Panc1 (cell line): ENCODE data around the gene FBXW11. TPM values are rescaled to one million over a fixed set of nuclear protein-coding genes. Genes with fewer than 3 reads are reported as not detected.

ENCODE experiments used
- ATAC-seq: fragments of 200-7000 bp; cut with Tn5 transposase; 2 replicates; pipeline ENCODE4 v1.9.1; 2020; ENCODE audit warnings: mild to moderate bottlenecking, moderate library complexity
- BruUV-seq: library from RNA; stranded (reverse); fragments of 400-500 nt; replicated peaks from 2 replicates; lab custom pipeline; 2021; lab: Mats Ljungman, UMichigan
- CTCF ChIA-PET: fragments of 300-600 bp; sonication (Branson Sonifier 250); formaldehyde crosslinking; loops from one replicate; lab custom pipeline; 2022; ENCODE audit warnings: antibody characterized with exemption; lab: Charles Lee
- POLR2A ChIA-PET: fragments of 300-600 bp; sonication (Branson Sonifier 250); formaldehyde crosslinking; loops from one replicate; lab custom pipeline; 2022; ENCODE audit warnings: antibody characterized with exemption; lab: Charles Lee
- DNase-seq: peaks from one replicate; pipeline ENCODE4 v3.0.0-alpha.2; 2010; ENCODE audit warnings: low read depth, low spot score
- H3K27ac ChIP-seq: 2 replicates; pipeline ENCODE4 v1.5.1; 2011; ENCODE audit warnings: mild to moderate bottlenecking, low read length, inconsistent platforms
- H3K27me3 ChIP-seq: fragments of 200-500 bp; sonication (Bioruptor generic); 2 replicates; pipeline ENCODE4 v1.6.0; 2014; ENCODE audit warnings: low read length, inconsistent platforms; ENCODE audit not compliant: control insufficient read depth, insufficient read depth
- H3K36me3 ChIP-seq: fragments of 200-500 bp; sonication (Bioruptor generic); 2 replicates; pipeline ENCODE4 v1.5.1; 2014; ENCODE audit warnings: inconsistent platforms, mild to moderate bottlenecking, low read length, moderate library complexity; ENCODE audit not compliant: control insufficient read depth, insufficient read depth
- H3K4me1 ChIP-seq: 2 replicates; pipeline ENCODE4 v1.5.1; 2011; ENCODE audit warnings: inconsistent platforms, mild to moderate bottlenecking, low read length, moderate library complexity; ENCODE audit not compliant: control insufficient read depth, insufficient read depth
- H3K4me3 ChIP-seq, 2 experiments: 2 replicates each; pipeline ENCODE4 v1.5.1; 2011 to 2012; ENCODE audit warnings: low read depth in 2 of 2, low read length in 2 of 2, mild to moderate bottlenecking in 2 of 2, inconsistent platforms in 1 of 2, moderate library complexity in 1 of 2
- H3K9me3 ChIP-seq: fragments of 200-500 bp; sonication (Bioruptor generic); 2 replicates; pipeline ENCODE4 v1.5.1; 2014; ENCODE audit warnings: low read depth, mild to moderate bottlenecking, inconsistent platforms, low read length, moderate library complexity; ENCODE audit not compliant: control insufficient read depth, insufficient read depth
- CTCF ChIP-seq: fragments of 450-650 bp; IDR thresholded peaks from 2 replicates; pipeline ENCODE4 v1.5.1; 2017; ENCODE audit warnings: mild to moderate bottlenecking
- POLR2AphosphoS5 ChIP-seq: IDR thresholded peaks from 2 replicates; pipeline ENCODE4 v1.6.1; 2012; ENCODE audit warnings: mild to moderate bottlenecking, low read depth, low read length, moderate library complexity
- REST ChIP-seq, 2 experiments: IDR thresholded peaks; 2 replicates each; pipeline ENCODE4 v1.6.1; 2011 to 2012; ENCODE audit warnings: low read depth in 2 of 2, control low read depth in 1 of 2, low read length in 1 of 2, mild to moderate bottlenecking in 1 of 2, moderate library complexity in 1 of 2; ENCODE audit not compliant: insufficient read depth in 1 of 2
- SIN3A ChIP-seq: IDR thresholded peaks from 2 replicates; pipeline ENCODE4 v1.6.1; 2012; ENCODE audit warnings: low read depth, mild to moderate bottlenecking, low read length, moderate library complexity, borderline replicate concordance; ENCODE audit not compliant: insufficient read depth
- TCF7L2 ChIP-seq: IDR thresholded peaks from 2 replicates; pipeline ENCODE4 v1.6.1; 2011; ENCODE audit warnings: mild to moderate bottlenecking, low read depth, low read length, inconsistent platforms
- in situ Hi-C: cut with HindIII; loops from 2 replicates; pipeline ENCODE4 v1.10.0; 2016; ENCODE audit warnings: low sequenced_read_pairs, low pct_unique_long_range_greater_than_20kb
- intact Hi-C: fragments of 100-400 bp; cut with micrococcal nuclease; formaldehyde crosslinking; loops from one replicate; pipeline ENCODE4 v1.10.0; 2022; ENCODE audit not compliant: unreplicated experiment
- total RNA-seq: library from RNA; stranded (reverse); gene quantifications from one replicate; pipeline ENCODE4 v1.2.1, GENCODE V29; 2021; ENCODE audit not compliant: unreplicated experiment

Gene FBXW11
- total RNA-seq, 1 experiment from 2014 or later: 111 TPM

DNA sequence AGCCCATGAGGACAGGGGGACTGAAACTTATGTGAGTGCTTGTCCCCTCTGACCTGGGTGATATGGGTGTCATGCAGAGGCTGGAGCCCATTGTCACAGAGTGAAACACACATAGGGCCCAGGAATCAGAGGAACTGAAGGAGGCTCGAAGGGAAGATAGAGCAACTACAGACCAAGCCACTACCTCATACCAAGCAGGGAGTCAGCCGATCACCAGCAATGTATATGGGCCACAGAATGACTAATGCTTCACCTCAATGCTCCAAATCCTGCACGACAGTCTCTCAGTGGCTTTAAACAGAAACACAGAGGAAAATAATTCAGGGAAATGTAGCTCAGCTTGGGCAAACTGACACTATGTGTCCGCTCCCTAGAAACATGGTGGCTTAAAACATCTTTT, 8.9 kb upstream of the FBXW11 start:
- no TSS peak for BruUV-seq
- H3K4me3 ChIP-seq: no peak overlapping the region
- DNase-seq: no peak
- no peak overlapping the region for H3K27ac ChIP-seq
- H3K36me3 ChIP-seq: no peaks in the 10 kb centered on the region
- ChIA-PET CTCF (no interaction called here), POLR2A (no interaction called here)
- in situ Hi-C loops: no loop called here
- no peaks in the 10 kb centered on the region for H3K27me3 ChIP-seq
- H3K9me3 ChIP-seq: no peaks in the 10 kb centered on the region
- TF ChIP-seq REST (IDR thresholded peaks at IDR 0.05; ENCODE audit: insufficient read depth in 1 of 2, low read depth in 2 of 2, low read length in 1 of 2) (no peak), POLR2AphosphoS5 (no peak), CTCF (no peak), SIN3A (no peak), TCF7L2 (no peak)
- H3K4me1 ChIP-seq: peaks cover under 1% of the 10 kb centered on the region; the same call in 1 of the 2 replicates
- intact Hi-C loops: no loop called here
- no peak for ATAC-seq

- intact Hi-C loops: no loop called here
- TF ChIP-seq CTCF: no peak; the same call in 1 of the 2 replicates
- no peak for TF ChIP-seq SIN3A
- no peak for TF ChIP-seq POLR2AphosphoS5
- TF ChIP-seq TCF7L2: no peak
- TF ChIP-seq REST (IDR thresholded peaks at IDR 0.05; ENCODE audit: insufficient read depth in 1 of 2, low read depth in 2 of 2, low read length in 1 of 2): no peak
- no peaks in the 10 kb centered on the region for H3K27me3 ChIP-seq
- no peak overlapping the region for H3K4me3 ChIP-seq
- ChIA-PET CTCF (interaction anchor here (0.6 to 1.1 kb wide), 2 partner anchors 49 to 189 kb away, joined by 5 to 7 read pairs; no protein-coding TSS in a partner anchor), POLR2A (no interaction called here)
- in situ Hi-C loops: no loop called here
- ATAC-seq (no peak), DNase-seq (no peak)
- H3K36me3 ChIP-seq: peaks cover 13% of the 10 kb centered on the region
- BruUV-seq: no TSS peak
- H3K9me3 ChIP-seq: no peaks in the 10 kb centered on the region
- H3K27ac ChIP-seq: peak overlapping the region; percentile 60; the same call in 1 of the 2 replicates
- peaks cover 31% of the 10 kb centered on the region for H3K4me1 ChIP-seq
Measured at GRCh38 chr5:172010278-172010677, 3.8 kb upstream of the FBXW11 start.
